Omental fat pad (tissue), 4 donors: Measurements from ENCODE around the gene MAGI2. TPM values are rescaled to one million over a fixed set of nuclear protein-coding genes. Genes with fewer than 3 reads are reported as not detected.
"Not testable (repeated sequence)": the region's sequence is repeated elsewhere in the genome, so short reads cannot be mapped to it uniquely, and the experiment has no call there.

Experiments
- ATAC-seq: fragments of 150-250 bp; one replicate; pipeline ENCODE4 v1.9.1; 2016; ENCODE audit warnings: mild to moderate bottlenecking, moderate library complexity; ENCODE audit not compliant: low FRiP score
- DNase-seq: peaks from one replicate; pipeline ENCODE4 v3.0.0-alpha.2; 2019; ENCODE audit warnings: low spot score
- total RNA-seq, 4 donors: library from RNA; depleted of rRNA; stranded (reverse); fragments of >200 nt; gene quantifications; one replicate each; pipeline ENCODE4 v1.1.0, GENCODE V29; 2016
- TF ChIP-seq, protein P1 (sequence below), 3 donors: fragments of 450-650 bp; IDR thresholded peaks; one replicate each; pipeline ENCODE4 v1.5.1; 2016 to 2017; ENCODE audit warnings: antibody characterized with exemption in 3 of 3, mild to moderate bottlenecking in 3 of 3, moderate library complexity in 2 of 3

MAGI2 gene
- total RNA-seq, 4 donors from 2014 or later = 9.3 to 20.6 (median 13.2) TPM

DNA sequence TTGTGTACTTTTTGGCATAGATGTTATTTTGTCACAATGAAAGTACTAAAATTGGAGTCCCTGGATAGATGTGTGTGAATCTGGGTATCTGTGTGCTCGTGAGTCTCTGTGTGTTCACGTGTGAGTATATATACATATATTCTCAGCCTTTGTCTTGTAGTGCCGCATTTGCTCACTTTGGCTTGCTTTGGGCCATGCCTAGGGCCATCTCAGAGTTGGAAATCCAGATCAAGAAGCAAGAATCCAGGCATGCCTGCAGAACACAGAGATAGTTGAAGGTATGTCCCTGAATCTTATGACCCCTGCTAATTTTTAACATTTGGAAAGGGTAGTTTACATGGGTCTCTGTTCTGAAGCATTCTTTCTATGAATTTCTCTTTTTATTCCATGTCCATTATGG lies 1446.2 kb downstream of the MAGI2 start:
- ATAC-seq (no peak), DNase-seq (no peak)
- TF ChIP-seq, protein P1, sequence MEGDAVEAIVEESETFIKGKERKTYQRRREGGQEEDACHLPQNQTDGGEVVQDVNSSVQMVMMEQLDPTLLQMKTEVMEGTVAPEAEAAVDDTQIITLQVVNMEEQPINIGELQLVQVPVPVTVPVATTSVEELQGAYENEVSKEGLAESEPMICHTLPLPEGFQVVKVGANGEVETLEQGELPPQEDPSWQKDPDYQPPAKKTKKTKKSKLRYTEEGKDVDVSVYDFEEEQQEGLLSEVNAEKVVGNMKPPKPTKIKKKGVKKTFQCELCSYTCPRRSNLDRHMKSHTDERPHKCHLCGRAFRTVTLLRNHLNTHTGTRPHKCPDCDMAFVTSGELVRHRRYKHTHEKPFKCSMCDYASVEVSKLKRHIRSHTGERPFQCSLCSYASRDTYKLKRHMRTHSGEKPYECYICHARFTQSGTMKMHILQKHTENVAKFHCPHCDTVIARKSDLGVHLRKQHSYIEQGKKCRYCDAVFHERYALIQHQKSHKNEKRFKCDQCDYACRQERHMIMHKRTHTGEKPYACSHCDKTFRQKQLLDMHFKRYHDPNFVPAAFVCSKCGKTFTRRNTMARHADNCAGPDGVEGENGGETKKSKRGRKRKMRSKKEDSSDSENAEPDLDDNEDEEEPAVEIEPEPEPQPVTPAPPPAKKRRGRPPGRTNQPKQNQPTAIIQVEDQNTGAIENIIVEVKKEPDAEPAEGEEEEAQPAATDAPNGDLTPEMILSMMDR (IDR thresholded peaks at IDR 0.05) = no peak

DNA sequence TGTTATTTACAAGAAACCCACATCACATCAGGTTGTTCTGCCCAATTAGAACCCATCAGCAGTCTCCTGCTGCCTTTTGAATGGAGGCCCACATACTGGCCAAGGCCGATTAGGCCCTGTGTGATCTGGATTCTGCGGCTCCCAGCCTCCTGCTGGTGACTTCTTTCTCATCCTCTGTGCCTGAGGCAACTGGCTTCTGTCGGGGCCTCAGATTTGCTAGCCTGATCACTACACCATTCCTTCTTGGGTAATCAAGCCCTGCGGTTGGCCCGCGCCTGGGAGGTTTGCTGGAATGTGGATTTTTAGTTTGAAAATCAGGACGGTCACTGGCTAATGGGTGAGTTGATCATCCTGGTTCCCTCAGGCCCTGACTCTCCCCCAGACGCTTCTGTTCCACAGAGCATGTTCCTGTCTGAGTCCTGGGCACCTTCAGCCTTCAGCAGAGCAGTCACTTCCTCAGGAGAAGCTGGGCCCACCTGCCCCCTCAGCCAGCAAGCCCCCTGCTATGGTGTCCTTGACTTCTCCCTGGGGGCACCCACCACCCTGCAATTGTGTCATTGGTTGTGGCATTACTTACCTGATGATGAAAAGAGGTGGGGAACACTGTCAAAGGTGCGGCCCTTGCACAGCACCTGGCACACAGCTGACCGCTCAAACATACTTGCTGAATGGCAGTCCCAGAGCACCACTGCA lies 1447.3 kb downstream of the MAGI2 start:
- no peak for ATAC-seq
- no peak for DNase-seq
- TF ChIP-seq, protein P1 (IDR thresholded peaks at IDR 0.05) = no peak

DNA sequence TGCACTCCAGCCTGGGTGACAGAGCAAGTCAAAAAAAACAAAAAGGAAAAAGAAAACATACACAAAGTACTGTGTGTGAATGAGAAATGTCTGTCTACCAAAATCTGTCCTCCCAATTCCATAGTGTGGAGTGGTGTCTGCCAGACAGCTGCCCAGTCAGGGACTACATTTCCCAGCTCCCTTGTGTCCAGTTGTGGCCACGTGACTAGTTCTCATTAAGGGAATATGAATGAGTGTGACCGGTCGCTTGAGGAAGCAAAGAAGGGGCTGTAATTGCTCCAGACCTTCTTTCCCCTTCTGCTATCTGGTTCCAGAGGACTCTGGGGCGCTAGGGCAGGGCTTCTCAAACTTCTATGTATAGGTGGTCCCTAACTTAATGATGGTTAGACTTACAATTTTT lies 1450.8 kb downstream of the MAGI2 start:
- no peak for DNase-seq
- ATAC-seq = no peak
- TF ChIP-seq, protein P1 (IDR thresholded peaks at IDR 0.05) = no peak

DNA sequence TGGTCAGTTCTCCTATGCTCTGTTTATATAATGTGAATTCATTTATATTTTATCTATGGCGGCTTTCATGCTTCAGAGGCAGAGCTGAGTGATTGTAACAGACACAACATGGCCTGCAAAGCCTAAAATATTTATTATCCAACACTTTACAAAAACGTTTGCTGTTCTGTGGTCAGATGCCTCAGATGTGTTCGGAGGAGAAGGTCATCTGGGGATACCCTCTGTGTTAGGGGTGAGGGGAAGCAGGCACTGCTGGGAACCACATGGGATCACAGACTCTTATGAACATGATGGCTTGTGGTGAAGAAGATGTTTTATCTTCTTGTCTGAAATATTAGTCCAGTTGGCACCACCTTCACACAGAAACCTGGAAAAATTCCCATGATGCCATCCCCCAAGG lies 1451.4 kb downstream of the MAGI2 start:
- DNase-seq = no peak
- ATAC-seq = no peak
- TF ChIP-seq, protein P1 (IDR thresholded peaks at IDR 0.05) = no peak

DNA sequence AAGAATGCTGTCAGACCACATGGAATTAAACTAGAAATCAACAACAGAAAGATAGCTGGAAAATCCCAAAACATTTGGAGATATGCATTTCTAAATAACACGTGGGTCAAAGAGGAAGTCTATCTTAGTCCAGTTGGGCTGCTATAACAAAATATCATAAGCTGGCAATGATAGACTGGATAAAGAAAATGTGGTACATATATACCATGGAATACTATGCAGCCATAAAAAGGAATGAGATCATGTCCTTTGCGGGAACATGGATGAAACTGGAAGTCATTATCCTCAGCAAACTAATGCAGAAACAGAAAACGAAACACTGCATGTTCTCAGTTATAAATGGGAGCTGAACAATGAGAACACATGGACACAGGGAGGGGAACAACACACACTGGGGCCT lies 1454.3 kb downstream of the MAGI2 start:
- not testable (repeated sequence) for ATAC-seq, DNase-seq

DNA sequence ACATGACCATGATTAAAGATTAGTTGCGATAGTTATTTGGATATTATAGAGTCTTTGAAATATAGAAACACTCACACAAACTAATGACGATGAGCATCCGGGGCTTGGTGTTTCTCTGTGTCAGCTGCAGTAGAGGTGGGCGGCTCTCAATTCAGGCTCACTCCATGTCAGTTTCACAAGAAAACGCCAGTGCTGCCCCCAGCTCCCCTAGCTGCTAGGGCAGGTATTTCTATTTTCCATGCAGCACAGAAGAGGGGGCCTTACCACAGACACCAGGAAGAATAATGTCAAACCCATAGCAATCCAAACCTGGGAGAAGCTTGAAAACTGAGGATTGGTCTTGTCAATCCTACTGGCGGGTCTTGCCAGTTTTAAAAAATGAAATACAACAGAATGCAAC lies 1457.8 kb downstream of the MAGI2 start:
- TF ChIP-seq, protein P1 (IDR thresholded peaks at IDR 0.05) = no peak
- DNase-seq (no peak), ATAC-seq (no peak)

DNA sequence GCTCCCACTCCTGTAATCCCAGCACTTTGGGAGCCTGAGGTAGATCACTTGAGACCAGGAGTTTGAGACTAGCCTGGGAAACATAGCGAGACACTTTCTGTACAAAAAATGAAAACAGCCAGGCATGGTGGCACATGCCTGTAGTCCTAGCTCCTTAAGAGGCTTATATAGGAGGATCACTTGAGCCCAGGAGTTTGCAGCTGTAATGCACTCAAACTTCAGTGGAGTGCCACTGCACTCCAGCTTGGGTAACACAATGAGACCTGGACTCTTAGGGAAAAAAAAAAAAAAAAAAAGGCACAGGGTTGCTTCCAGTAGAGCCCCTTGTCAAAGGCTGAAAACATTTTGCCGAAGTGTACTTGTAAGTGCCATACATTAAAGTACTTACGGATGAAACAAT lies 1459.6 kb downstream of the MAGI2 start:
- TF ChIP-seq, protein P1 (IDR thresholded peaks at IDR 0.05) = no peak
- DNase-seq (no peak), ATAC-seq (no peak)
